Measurements from ENCODE around the gene PLD5.
"Not testable (repeated sequence)": the region's sequence is repeated elsewhere in the genome, so short reads cannot be mapped to it uniquely, and the experiment has no call there.

The PLD5 gene

GRCh38 chr1:242058181-242058580 lies 466.3 kb downstream of the PLD5 start:
- DNase-seq (ENCODE audit: low spot score), result not testable (repeated sequence)

- no peak for DNase-seq (ENCODE audit: low spot score)
Observed at GRCh38 chr1:242057745-242058115, 466.8 kb downstream of the PLD5 start.

- DNase-seq (ENCODE audit: low spot score), result no peak
Observed at GRCh38 chr1:242056988-242057744, 467.3 kb downstream of the PLD5 start.

GRCh38 chr1:242055749-242056320 lies 468.7 kb downstream of the PLD5 start:
- no peak for DNase-seq (ENCODE audit: low spot score)

- no peak for DNase-seq (ENCODE audit: low spot score)
Observed at GRCh38 chr1:242043165-242043564, 481.3 kb downstream of the PLD5 start.

GRCh38 chr1:242034392-242034791 lies 490.1 kb downstream of the PLD5 start:
- DNase-seq (ENCODE audit: low spot score), result no peak

- DNase-seq (ENCODE audit: low spot score), result no peak
Observed at GRCh38 chr1:242033447-242033846, 491.1 kb downstream of the PLD5 start.
